PFSK-1 (cell line): ENCODE measurements around the gene TRIM6.

Experiments used
- FOXP2 ChIP-seq: optimal IDR thresholded peaks from 2 replicates; pipeline ENCODE3; 2011; ENCODE audit warnings: borderline replicate concordance, control low read depth, inconsistent platforms; ENCODE audit not compliant: insufficient read depth; ENCODE audit errors: extremely low read length, extremely low read depth
- POLR2AphosphoS5 ChIP-seq: IDR thresholded peaks from 2 replicates; pipeline ENCODE4 v1.6.1; 2012; ENCODE audit warnings: low read depth, mild to moderate bottlenecking, control low read depth, low read length, moderate library complexity
- REST ChIP-seq, 2 experiments: IDR thresholded peaks; 2 replicates each; pipeline versions ENCODE4 v1.6.1 to v1.8.0; 2011 to 2012; ENCODE audit warnings: low read depth in 2 of 2, low read length in 2 of 2, control low read depth in 1 of 2, inconsistent platforms in 1 of 2, mild to moderate bottlenecking in 1 of 2, moderate library complexity in 1 of 2; ENCODE audit not compliant: insufficient read depth in 1 of 2
- SIN3A ChIP-seq: IDR thresholded peaks from 2 replicates; pipeline ENCODE4 v1.6.1; 2012; ENCODE audit warnings: mild to moderate bottlenecking, low read length, moderate library complexity, borderline replicate concordance; ENCODE audit not compliant: insufficient read depth
- TAF1 ChIP-seq: IDR thresholded peaks from 2 replicates; pipeline ENCODE4 v1.6.1; 2012; ENCODE audit warnings: low read length, control low read depth, borderline replicate concordance; ENCODE audit not compliant: insufficient read depth

Gene TRIM6

GRCh38 chr11:5591613-5592012, 4.8 kb upstream of the TRIM6 start:
- no peak for TF ChIP-seq POLR2AphosphoS5
- TF ChIP-seq REST (IDR thresholded peaks at IDR 0.05; ENCODE audit: insufficient read depth in 1 of 2, low read depth in 2 of 2, low read length in 2 of 2): no peak
- TF ChIP-seq FOXP2: no peak
- no peak for TF ChIP-seq TAF1

- TF ChIP-seq TAF1 (no peak), POLR2AphosphoS5 (no peak), REST (IDR thresholded peaks at IDR 0.05; ENCODE audit: insufficient read depth in 1 of 2, low read depth in 2 of 2, low read length in 2 of 2) (no peak), SIN3A (no peak), FOXP2 (no peak)
These were observed 3.8 kb upstream of the TRIM6 start for GRCh38 chr11:5592615-5593014.

GRCh38 chr11:5593146-5593545, 3.3 kb upstream of the TRIM6 start:
- TF ChIP-seq SIN3A (no peak), POLR2AphosphoS5 (no peak), FOXP2 (no peak), TAF1 (no peak), REST (IDR thresholded peaks at IDR 0.05; ENCODE audit: insufficient read depth in 1 of 2, low read depth in 2 of 2, low read length in 2 of 2) (no peak)

GRCh38 chr11:5597953-5598352, 1.5 kb downstream of the TRIM6 start:
- no peak for TF ChIP-seq SIN3A
- TF ChIP-seq POLR2AphosphoS5: no peak
- no peak for TF ChIP-seq REST (IDR thresholded peaks at IDR 0.05; ENCODE audit: insufficient read depth in 1 of 2, low read depth in 2 of 2, low read length in 2 of 2)
- no peak for TF ChIP-seq FOXP2
- no peak for TF ChIP-seq TAF1

GRCh38 chr11:5600374-5600851, 4.0 kb downstream of the TRIM6 start:
- no peak for TF ChIP-seq SIN3A
- TF ChIP-seq FOXP2: no peak
- no peak for TF ChIP-seq REST (IDR thresholded peaks at IDR 0.05; ENCODE audit: insufficient read depth in 1 of 2, low read depth in 2 of 2, low read length in 2 of 2)
- no peak for TF ChIP-seq TAF1
- no peak for TF ChIP-seq POLR2AphosphoS5
